ENCODE results near the gene TAF3.

DNA sequence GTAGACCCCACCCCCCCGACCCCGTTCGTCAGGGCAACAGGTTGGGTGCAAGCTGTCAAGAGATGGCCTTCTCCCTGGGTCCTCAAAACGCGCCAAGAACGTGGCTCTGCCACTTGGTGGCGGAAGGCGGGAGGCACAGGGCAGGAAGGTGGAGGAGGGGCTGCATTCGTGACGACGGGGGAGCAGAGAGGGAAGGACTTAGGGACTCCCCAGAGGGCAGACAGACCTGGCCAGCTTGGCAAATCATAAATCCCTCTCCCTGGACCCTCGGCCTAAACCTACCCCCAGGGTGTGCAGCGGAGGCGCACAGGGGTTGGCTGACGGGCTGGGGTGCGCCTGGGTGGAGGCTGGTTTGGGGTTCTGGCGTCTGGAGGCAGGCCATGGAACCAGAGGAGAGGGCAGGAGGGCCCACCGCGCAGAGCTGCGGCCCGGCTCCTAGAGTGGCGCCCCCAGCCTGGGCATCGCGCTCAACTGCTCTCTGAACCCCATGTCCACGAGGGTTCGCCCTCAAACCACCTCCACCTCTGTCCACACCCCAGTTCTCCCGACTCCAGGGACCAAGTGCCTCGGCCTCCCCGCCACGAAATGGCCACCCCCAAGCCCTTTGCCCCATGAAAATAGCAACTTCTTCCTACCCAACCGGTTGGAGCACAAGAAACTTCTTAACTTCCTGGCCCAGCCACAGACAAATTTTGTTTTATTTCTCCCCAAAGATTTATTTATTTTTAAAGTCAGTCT lies 225.4 kb downstream of the TAF3 start:
- no peak for TF ChIP-seq POLR2AphosphoS5 (IDR thresholded peaks at IDR 0.05; ENCODE audit: low read depth, low read length)
- TF ChIP-seq SPI1 (IDR thresholded peaks at IDR 0.05; ENCODE audit: low read depth, low read length): no peak
- TF ChIP-seq POLR2A (IDR thresholded peaks at IDR 0.05; ENCODE audit: low read depth, low read length): no peak
